Upper lobe of left lung (tissue), 6 donors: ENCODE results near the gene CDCA4. TPM values are rescaled to one million over a fixed set of nuclear protein-coding genes. Genes with fewer than 3 reads are reported as not detected.

ENCODE experiments used
- ATAC-seq, 2 donors: fragments of 200-7000 bp; cut with Tn5 transposase; one replicate each; pipeline ENCODE4 v1.9.1; 2022; ENCODE audit warnings: mild to moderate bottlenecking in 2 of 2, moderate library complexity in 2 of 2; ENCODE audit not compliant: low FRiP score in 2 of 2
- DNase-seq, 2 donors: peaks; one replicate each; pipeline ENCODE4 v3.0.0-alpha.2; 2019 to 2020
- H3K27ac ChIP-seq, 4 donors: fragments of 200-600 bp; sonication (generic); one replicate each; pipeline ENCODE4 v1.5.1; 2016 to 2019
- H3K27me3 ChIP-seq, 4 donors: fragments of 200-600 bp; sonication (generic); one replicate each; pipeline ENCODE4 v1.5.1; 2017 to 2019
- H3K36me3 ChIP-seq, 4 donors: fragments of 200-600 bp; sonication (generic); one replicate each; pipeline ENCODE4 v1.5.1; 2016 to 2019
- H3K4me1 ChIP-seq, 4 donors: fragments of 200-600 bp; sonication (generic); one replicate each; pipeline ENCODE4 v1.5.1; 2018 to 2019
- H3K4me3 ChIP-seq, 4 donors: fragments of 200-600 bp; sonication (generic); one replicate each; pipeline ENCODE4 v1.5.1; 2017 to 2019; ENCODE audit warnings: mild to moderate bottlenecking in 2 of 4, moderate library complexity in 1 of 4
- H3K9me3 ChIP-seq, 4 donors: fragments of 200-600 bp; sonication (generic); one replicate each; pipeline ENCODE4 v1.5.1; 2018 to 2019
- EP300 ChIP-seq, 4 donors: sonication (generic); formaldehyde crosslinking; IDR thresholded peaks; one replicate each; pipeline ENCODE4 v1.5.1; 2017; ENCODE audit warnings: antibody characterized with exemption in 4 of 4, control low read depth in 2 of 4
- POLR2A ChIP-seq, 4 donors: fragments of 450-650 bp; IDR thresholded peaks; one replicate each; pipeline ENCODE4 v1.5.1; 2016 to 2017; ENCODE audit warnings: antibody characterized with exemption in 4 of 4, mild to moderate bottlenecking in 2 of 4
- POLR2AphosphoS5 ChIP-seq, 2 donors: sonication (generic); formaldehyde crosslinking; IDR thresholded peaks; one replicate each; pipeline ENCODE4 v1.5.1; 2017; ENCODE audit warnings: antibody characterized with exemption in 2 of 2
- WGBS, 2 donors: methylation state at CpG; one replicate each; pipeline ENCODE4 v1.1.5; 2017 to 2018; 5-methylcytosine and 5-hydroxymethylcytosine counted together
- total RNA-seq, 6 donors: library from RNA; depleted of rRNA in 4 of 6; stranded (reverse); fragments of >200 nt in 4 of 6; gene quantifications; one replicate each; pipeline versions ENCODE4 v1.1.0 to v1.2.1, GENCODE V29; 2016 to 2021
- TF ChIP-seq, protein P1 (sequence below), 6 experiments: fragments of 450-650 bp in 4 of 6; fragments of 200-600 bp in 2 of 6; sonication (generic) in 2 of 6; IDR thresholded peaks; one replicate each; pipeline ENCODE4 v1.5.1; 2016 to 2019; ENCODE audit warnings: antibody characterized with exemption in 6 of 6
- donor health status: DM: no; HTN: no; CAD: no; lungs with moderate emphysema.
- donor health status: DM: no; HTN: yes; CAD: no; lungs with severe emphysema.

Gene CDCA4
- total RNA-seq, 6 donors from 2014 or later, result 0.89 to 10.3 (median 6.6) TPM

DNA sequence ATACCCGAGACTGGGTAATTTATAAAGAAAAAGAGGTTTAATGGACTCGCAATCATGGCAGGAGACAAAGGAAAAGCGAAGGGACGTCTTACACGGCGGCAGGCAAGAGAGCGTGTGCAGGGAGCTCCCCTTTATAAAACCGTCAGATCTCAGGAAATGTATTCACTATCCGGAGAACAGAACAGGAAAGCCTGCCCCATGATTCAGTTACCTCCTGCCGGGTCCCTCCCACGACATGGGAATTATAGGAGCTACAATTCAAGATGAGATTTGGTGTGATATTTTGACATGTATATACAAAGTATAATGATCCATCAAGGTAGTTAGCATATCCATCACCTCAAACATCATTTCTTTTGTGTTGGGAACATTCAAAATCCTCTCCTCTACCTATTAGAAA, 2.3 kb upstream of the CDCA4 start:
- no peak for ATAC-seq
- H3K27me3 ChIP-seq, result no peaks in the 10 kb centered on the region
- peaks cover 21 to 35% (median 22%) of the 10 kb centered on the region in 4 donors for H3K4me1 ChIP-seq
- no peak overlapping the region for H3K27ac ChIP-seq
- WGBS, 2 donors, result 74 to 79% methylated on average over 11 of the region's 11 CpGs
- DNase-seq, result no peak
- H3K36me3 ChIP-seq, result no peaks in the 10 kb centered on the region
- no peak overlapping the region for H3K4me3 ChIP-seq
- H3K9me3 ChIP-seq, result no peaks in the 10 kb centered on the region
- TF ChIP-seq POLR2A (IDR thresholded peaks at IDR 0.05) (no peak), EP300 (IDR thresholded peaks at IDR 0.05) (no peak), POLR2AphosphoS5 (IDR thresholded peaks at IDR 0.05) (no peak)
- TF ChIP-seq, protein P1, sequence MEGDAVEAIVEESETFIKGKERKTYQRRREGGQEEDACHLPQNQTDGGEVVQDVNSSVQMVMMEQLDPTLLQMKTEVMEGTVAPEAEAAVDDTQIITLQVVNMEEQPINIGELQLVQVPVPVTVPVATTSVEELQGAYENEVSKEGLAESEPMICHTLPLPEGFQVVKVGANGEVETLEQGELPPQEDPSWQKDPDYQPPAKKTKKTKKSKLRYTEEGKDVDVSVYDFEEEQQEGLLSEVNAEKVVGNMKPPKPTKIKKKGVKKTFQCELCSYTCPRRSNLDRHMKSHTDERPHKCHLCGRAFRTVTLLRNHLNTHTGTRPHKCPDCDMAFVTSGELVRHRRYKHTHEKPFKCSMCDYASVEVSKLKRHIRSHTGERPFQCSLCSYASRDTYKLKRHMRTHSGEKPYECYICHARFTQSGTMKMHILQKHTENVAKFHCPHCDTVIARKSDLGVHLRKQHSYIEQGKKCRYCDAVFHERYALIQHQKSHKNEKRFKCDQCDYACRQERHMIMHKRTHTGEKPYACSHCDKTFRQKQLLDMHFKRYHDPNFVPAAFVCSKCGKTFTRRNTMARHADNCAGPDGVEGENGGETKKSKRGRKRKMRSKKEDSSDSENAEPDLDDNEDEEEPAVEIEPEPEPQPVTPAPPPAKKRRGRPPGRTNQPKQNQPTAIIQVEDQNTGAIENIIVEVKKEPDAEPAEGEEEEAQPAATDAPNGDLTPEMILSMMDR (IDR thresholded peaks at IDR 0.05), result no peak

DNA sequence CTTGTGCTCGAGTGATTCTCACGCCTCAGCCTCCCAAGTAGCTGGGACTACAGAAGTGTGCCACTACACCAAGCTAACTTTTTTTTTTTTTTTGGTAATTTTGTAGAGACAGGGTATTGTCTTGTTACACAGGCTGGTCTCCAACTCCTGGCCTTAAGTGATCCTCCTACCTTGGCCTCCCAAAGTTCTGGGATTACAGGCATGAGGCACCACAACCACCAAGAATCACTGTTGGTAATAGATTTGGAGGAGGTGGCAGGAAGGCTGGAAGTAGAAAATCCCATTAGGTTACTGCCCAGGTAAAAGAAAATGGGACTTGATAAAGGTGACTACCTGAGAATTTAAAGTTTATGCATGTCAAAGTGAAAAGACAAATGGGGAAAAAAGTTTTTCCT, 1.4 kb upstream of the CDCA4 start:
- H3K9me3 ChIP-seq, result no peaks in the 10 kb centered on the region
- ATAC-seq, result no peak
- no peaks in the 10 kb centered on the region for H3K36me3 ChIP-seq
- 51 to 83% methylated on average over 2 of the region's 2 CpGs for WGBS, 2 donors
- TF ChIP-seq EP300 (IDR thresholded peaks at IDR 0.05) (no peak), POLR2A (IDR thresholded peaks at IDR 0.05) (no peak), POLR2AphosphoS5 (IDR thresholded peaks at IDR 0.05) (no peak)
- TF ChIP-seq, protein P1 (IDR thresholded peaks at IDR 0.05), result no peak
- peaks cover 21 to 39% (median 24%) of the 10 kb centered on the region in 4 donors for H3K4me1 ChIP-seq
- peak overlapping the region in 1 of 4 donors; percentile 84 for H3K27ac ChIP-seq
- DNase-seq, result no peak
- no peak overlapping the region for H3K4me3 ChIP-seq
- no peaks in the 10 kb centered on the region for H3K27me3 ChIP-seq

DNA sequence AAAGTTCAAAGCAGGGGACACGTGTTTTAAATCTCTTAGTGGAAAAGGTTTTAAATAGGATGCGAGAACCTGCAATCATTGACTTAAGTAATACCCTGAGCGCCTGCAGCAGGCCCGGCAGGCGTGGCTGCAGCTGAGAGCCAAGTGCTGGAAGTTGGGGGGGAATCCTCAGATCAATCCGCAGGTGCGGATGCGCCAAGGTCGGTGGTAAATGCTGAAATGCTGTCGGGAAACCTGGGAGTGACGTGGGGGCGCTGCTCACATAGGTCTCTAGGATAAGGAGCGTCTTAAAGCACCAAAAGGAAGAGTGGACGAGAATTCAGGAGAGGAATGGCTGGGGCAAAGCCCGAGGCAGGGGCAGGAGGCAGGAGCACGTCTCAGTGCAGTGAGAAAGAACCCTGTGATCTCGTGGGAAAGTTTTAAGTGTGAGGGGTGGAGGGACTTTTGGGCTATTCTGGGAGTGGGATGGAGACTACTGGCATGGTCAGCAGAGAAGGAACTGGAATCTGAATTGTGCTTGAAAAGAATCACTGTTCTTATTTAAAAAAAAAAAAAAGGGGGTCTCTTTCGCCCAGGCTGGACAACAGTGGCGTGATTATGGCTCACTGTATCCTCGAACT, 883 bp upstream of the CDCA4 start:
- Histone ChIP-seq H3K27me3 (no peaks in the 10 kb centered on the region), H3K36me3 (no peaks in the 10 kb centered on the region), H3K27ac (peak overlapping the region; percentile 51 to 84 (median 74)), H3K4me3 (peak overlapping the region; percentile 33 to 99 (median 90)), H3K4me1 (peaks cover 24 to 39% (median 26%) of the 10 kb centered on the region in 4 donors), H3K9me3 (no peaks in the 10 kb centered on the region)
- peak in 1 of 4 donors; percentile 4 for TF ChIP-seq POLR2A (IDR thresholded peaks at IDR 0.05)
- no peak for TF ChIP-seq EP300 (IDR thresholded peaks at IDR 0.05)
- 9 to 11% methylated on average over 20 of the region's 20 CpGs for WGBS, 2 donors
- DNase-seq (peak in 1 of 2 donors; percentile 39), ATAC-seq (no peak)

DNA sequence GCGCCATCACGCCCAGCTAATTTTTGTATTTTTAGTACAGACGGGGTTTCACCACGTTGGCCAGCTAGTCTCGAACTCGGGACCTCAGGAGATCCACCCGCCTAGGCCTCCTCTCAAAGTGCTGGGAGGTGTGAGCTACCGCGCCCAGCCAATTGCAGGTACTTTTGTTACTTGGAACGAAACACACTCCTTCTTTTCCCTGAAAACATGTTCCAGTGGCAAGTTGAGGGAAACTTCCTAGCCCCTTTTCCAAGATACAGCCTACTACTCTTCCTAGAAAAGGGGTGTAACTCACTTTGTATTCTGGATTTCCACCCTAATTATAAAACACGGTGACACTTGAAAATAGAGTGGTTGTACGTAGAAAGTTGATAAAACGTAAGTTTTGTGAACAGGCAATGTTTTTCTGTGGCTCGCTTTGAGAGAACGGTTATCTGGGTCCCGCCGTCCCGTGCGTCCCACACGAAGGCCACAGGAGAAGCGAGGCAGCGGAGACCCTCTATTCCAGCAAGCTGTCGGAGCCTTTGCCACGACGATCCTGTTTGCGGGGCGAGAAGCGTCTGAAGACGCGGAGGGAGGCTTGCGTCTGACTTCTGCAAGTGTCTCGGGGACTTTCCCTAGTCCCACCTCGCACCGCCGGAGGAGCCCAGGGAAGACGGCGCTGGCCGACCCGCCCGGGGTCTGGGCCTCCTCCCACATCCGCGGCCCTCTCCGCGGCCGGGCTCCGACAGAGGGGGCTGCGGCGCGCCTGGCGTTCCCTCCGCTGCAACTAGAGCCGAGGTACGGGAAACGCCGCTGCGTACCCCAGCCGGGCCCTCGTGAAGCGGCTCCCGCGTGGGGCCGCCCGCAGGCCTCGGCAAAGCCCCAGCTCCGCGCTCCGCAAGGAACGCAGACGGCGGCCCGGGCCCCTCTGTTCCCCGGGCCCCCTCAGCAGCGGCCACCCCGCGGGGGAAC, 745 bp downstream of the CDCA4 start:
- H3K27me3 ChIP-seq, result no peaks in the 10 kb centered on the region
- H3K27ac ChIP-seq, result peak overlapping the region; percentile 78 to 89 (median 85)
- no peaks in the 10 kb centered on the region for H3K36me3 ChIP-seq
- DNase-seq (peak; percentile 55 to 91), ATAC-seq (peak in 1 of 2 donors; percentile 42)
- no peak for TF ChIP-seq POLR2AphosphoS5 (IDR thresholded peaks at IDR 0.05)
- TF ChIP-seq EP300 (IDR thresholded peaks at IDR 0.05), result no peak
- TF ChIP-seq POLR2A (IDR thresholded peaks at IDR 0.05), result no peak
- TF ChIP-seq, protein P1 (IDR thresholded peaks at IDR 0.05), result no peak
- H3K9me3 ChIP-seq, result no peaks in the 10 kb centered on the region
- WGBS, 2 donors, result 17 to 23% methylated on average over 29 to 33 of the region's 75 CpGs
- peak overlapping the region; percentile 36 to 99 (median 90) for H3K4me3 ChIP-seq
- H3K4me1 ChIP-seq, result peaks cover 24 to 39% (median 26%) of the 10 kb centered on the region in 4 donors

DNA sequence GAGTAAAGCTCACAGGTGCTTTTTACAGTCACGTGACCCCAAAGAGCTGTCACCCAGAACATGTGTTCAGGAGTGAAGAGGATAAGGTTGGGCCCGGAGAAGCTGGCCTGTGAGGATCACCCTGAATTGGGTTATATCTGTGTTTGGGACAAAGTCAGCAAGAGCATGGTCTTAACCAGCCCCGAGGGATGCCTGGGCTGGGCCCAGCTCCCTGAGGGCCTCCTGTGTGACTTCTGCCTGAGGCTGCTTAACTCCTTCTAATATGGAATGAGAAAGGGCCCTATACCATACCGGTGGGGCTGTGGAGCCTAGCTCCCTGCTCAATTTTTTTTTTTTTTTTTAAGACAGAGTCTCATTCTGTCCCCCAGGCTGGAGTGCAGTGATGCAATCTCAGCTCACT, 2.5 kb downstream of the CDCA4 start:
- Histone ChIP-seq H3K4me1 (peaks cover 24 to 39% (median 26%) of the 10 kb centered on the region in 4 donors), H3K36me3 (no peaks in the 10 kb centered on the region), H3K9me3 (no peaks in the 10 kb centered on the region), H3K27me3 (no peaks in the 10 kb centered on the region), H3K27ac (no peak overlapping the region), H3K4me3 (no peak overlapping the region)
- no peak for ATAC-seq
- TF ChIP-seq, protein P1 (IDR thresholded peaks at IDR 0.05), result no peak
- TF ChIP-seq POLR2A (IDR thresholded peaks at IDR 0.05) (no peak), POLR2AphosphoS5 (IDR thresholded peaks at IDR 0.05) (no peak), EP300 (IDR thresholded peaks at IDR 0.05) (no peak)
- DNase-seq, result no peak
- whole genome bisulfite sequencing, 2 donors, result 83 to 85% methylated on average over 4 of the region's 4 CpGs
